HepG2 (cell line): ENCODE results near the gene TMEM45A. TPM values are rescaled to one million over a fixed set of nuclear protein-coding genes. Genes with fewer than 3 reads are reported as not detected.

Experiments used
- ATAC-seq: fragments of 200-7000 bp; cut with Tn5 transposase; 3 replicates; pipeline ENCODE4 v1.9.1; 2020; ENCODE audit warnings: mild to moderate bottlenecking, moderate library complexity
- BruUV-seq: library from RNA; stranded (reverse); fragments of 400-500 nt; replicated peaks from 2 replicates; lab custom pipeline; 2021; lab: Mats Ljungman, UMichigan
- CTCF ChIA-PET: fragments of 300-600 bp; formaldehyde crosslinking; extraction: SDS; loops from one replicate; lab custom pipeline; 2021; ENCODE audit warnings: low total read pairs, inconsistent platforms, low intra/inter-chr PET ratio; lab: Yijun Ruan, JAX
- POLR2A ChIA-PET: fragments of 350-600 bp; sonication (Branson Sonifier 250); formaldehyde crosslinking; loops from one replicate; lab custom pipeline; 2020; ENCODE audit warnings: antibody characterized with exemption, inconsistent platforms; lab: Yijun Ruan, JAX
- DNase-seq: peaks from one replicate; pipeline ENCODE4 v3.0.0-alpha.2; 2015; ENCODE audit warnings: low spot score
- FAIRE-seq: peaks from 3 replicates; lab custom pipeline; 2011; peaks lifted over from hg19 to GRCh38; lab: Jason Lieb, UNC
- H2AFZ ChIP-seq: one replicate; pipeline ENCODE4 v1.6.1; 2011; ENCODE audit warnings: low read length, inconsistent platforms
- H3K27ac ChIP-seq: fragments of 300-600 bp; 3 replicates; pipeline ENCODE4 v1.8.0; 2011; ENCODE audit warnings: mixed run types, mild to moderate bottlenecking, mixed read lengths, low read length, inconsistent platforms; ENCODE audit not compliant: insufficient read depth; ENCODE audit errors: extremely low read length
- H3K27me3 ChIP-seq, 2 experiments: fragments of 200-600 bp in 1 of 2; 2 replicates in 1 of 2; 3 replicates in 1 of 2; pipeline versions ENCODE4 v1.6.0 to v1.8.0; 2011; ENCODE audit warnings: low read length in 2 of 2, mild to moderate bottlenecking in 2 of 2, moderate library complexity in 2 of 2, inconsistent platforms in 1 of 2; ENCODE audit not compliant: insufficient read depth in 2 of 2, control insufficient read depth in 1 of 2
- H3K36me3 ChIP-seq, 2 experiments: fragments of 200-600 bp in 1 of 2; replicated peaks in 1 of 2; 2 replicates in 1 of 2; 3 replicates in 1 of 2; pipeline versions ENCODE4 v1.5.1 to v1.8.0; 2011; ENCODE audit warnings: low read length in 2 of 2, inconsistent platforms in 1 of 2; ENCODE audit not compliant: insufficient read depth in 2 of 2, control insufficient read depth in 1 of 2
- H3K4me1 ChIP-seq: 2 replicates; pipeline ENCODE4 v1.5.1; 2012; ENCODE audit warnings: low read length, inconsistent platforms; ENCODE audit not compliant: insufficient read depth
- H3K4me2 ChIP-seq: 2 replicates; pipeline ENCODE4 v1.6.0; 2011; ENCODE audit warnings: low read depth, low read length, inconsistent platforms
- H3K4me3 ChIP-seq, 3 experiments: fragments of 200-600 bp in 1 of 3; sonication (generic), shearing (Covaris generic) in 1 of 3; replicated peaks in 1 of 3; 2 replicates each; pipeline ENCODE4 v1.5.1; 2011 to 2016; ENCODE audit warnings: low read length in 3 of 3, inconsistent platforms in 2 of 3, low read depth in 2 of 3, mild to moderate bottlenecking in 2 of 3, control low read depth in 1 of 3, mixed read lengths in 1 of 3; ENCODE audit not compliant: insufficient read depth in 1 of 3
- H3K79me2 ChIP-seq: one replicate; pipeline ENCODE4 v1.6.1; 2011; ENCODE audit warnings: low read length, inconsistent platforms; ENCODE audit not compliant: insufficient read depth
- H3K9ac ChIP-seq: 2 replicates; pipeline ENCODE4 v1.6.0; 2011; ENCODE audit warnings: mild to moderate bottlenecking, low read depth, low read length, inconsistent platforms; ENCODE audit not compliant: insufficient read depth
- H3K9me3 ChIP-seq: 2 replicates; pipeline ENCODE4 v1.5.1; 2012; ENCODE audit warnings: mild to moderate bottlenecking, low read length
- H4K20me1 ChIP-seq: 2 replicates; pipeline ENCODE4 v1.6.0; 2011; ENCODE audit warnings: inconsistent platforms, mild to moderate bottlenecking, low read length, moderate library complexity; ENCODE audit not compliant: insufficient read depth
- KAT8 ChIP-seq: IDR thresholded peaks from 2 replicates; pipeline ENCODE4 v1.6.1; 2016; ENCODE audit warnings: missing genetic modification reagents, missing compliant biosample characterization
- MYC ChIP-seq: sonication (generic); formaldehyde crosslinking; IDR thresholded peaks from 2 replicates; pipeline ENCODE4 v1.9.0; 2021; ENCODE audit warnings: missing genetic modification reagents, borderline replicate concordance
- SCMH1 ChIP-seq: sonication (generic); formaldehyde crosslinking; IDR thresholded peaks from 2 replicates; pipeline ENCODE4 v1.9.0; 2021; ENCODE audit warnings: missing genetic modification reagents, mild to moderate bottlenecking, borderline replicate concordance
- TARDBP ChIP-seq: sonication (generic); formaldehyde crosslinking; IDR thresholded peaks from 2 replicates; pipeline ENCODE4 v1.8.0; 2022; ENCODE audit warnings: mild to moderate bottlenecking, missing genetic modification reagents
- TBX2 ChIP-seq: sonication (generic); formaldehyde crosslinking; IDR thresholded peaks from 2 replicates; pipeline ENCODE4 v1.5.0; 2020; ENCODE audit warnings: missing genetic modification reagents, mild to moderate bottlenecking, borderline replicate concordance
- ZFP41 ChIP-seq: sonication (generic); formaldehyde crosslinking; IDR thresholded peaks from 2 replicates; pipeline ENCODE4 v1.4.0; 2020; ENCODE audit warnings: mild to moderate bottlenecking, missing genetic modification reagents, borderline replicate concordance
- ZIK1 ChIP-seq: sonication (generic); formaldehyde crosslinking; IDR thresholded peaks from 2 replicates; pipeline ENCODE4 v1.5.0; 2020; ENCODE audit warnings: mild to moderate bottlenecking, low read depth, missing genetic modification reagents, borderline replicate concordance
- ZNF275 ChIP-seq: sonication (generic); formaldehyde crosslinking; IDR thresholded peaks from 2 replicates; pipeline ENCODE4 v1.8.0; 2022; ENCODE audit warnings: missing genetic modification reagents, mild to moderate bottlenecking, inconsistent platforms, borderline replicate concordance
- ZNF501 ChIP-seq: sonication (generic); formaldehyde crosslinking; IDR thresholded peaks from 2 replicates; pipeline ENCODE4 v1.5.1; 2020; ENCODE audit warnings: mild to moderate bottlenecking, moderate library complexity, missing genetic modification reagents
- WGBS: methylation state at CpG from one replicate; pipeline ENCODE4 v1.1.6; 2017; ENCODE audit warnings: low lambda C conversion rate; 5-methylcytosine and 5-hydroxymethylcytosine counted together
- in situ Hi-C: cut with HindIII; loops from 2 replicates; pipeline ENCODE4 v1.10.0; 2017; ENCODE audit warnings: low pct_unique_long_range_greater_than_20kb; ENCODE audit not compliant: extremely low pct_ligation_motif_present
- intact Hi-C: fragments of 100-400 bp; cut with micrococcal nuclease; formaldehyde crosslinking; loops from one replicate; pipeline ENCODE4 v1.10.0; 2022; ENCODE audit not compliant: unreplicated experiment
- polyA plus RNA-seq, 8 experiments: library from polyadenylated mRNA; depleted of rRNA in 3 of 8; stranded (reverse) in 7 of 8; unstranded in 1 of 8; fragments of >200 nt; fragmentation: Illumina TruSeq in 4 of 8; extraction: Trizol in 4 of 8; gene quantifications; 2 replicates each; pipeline versions ENCODE4 v1.2.1 to v1.2.3, GENCODE V29; 2011 to 2016; ENCODE audit warnings: low read depth in 4 of 8, missing spikeins in 1 of 8, mixed read lengths in 1 of 8; ENCODE audit not compliant: insufficient read depth in 1 of 8
- total RNA-seq, 5 experiments: library from RNA; depleted of rRNA; stranded (reverse); fragments of >200 nt; fragmentation: Illumina TruSeq; extraction: Trizol; gene quantifications; 2 replicates each; pipeline ENCODE4 v1.2.3, GENCODE V29; 2016; ENCODE audit warnings: low read depth in 1 of 5
- TF ChIP-seq, protein P1 (sequence below), 2 experiments: sonication (generic) in 1 of 2; formaldehyde crosslinking in 1 of 2; IDR thresholded peaks; 2 replicates each; pipeline versions ENCODE4 v1.4.0 to v1.6.1; 2016 to 2020; ENCODE audit warnings: borderline replicate concordance in 1 of 2, low read depth in 1 of 2, mild to moderate bottlenecking in 1 of 2, missing genetic modification reagents in 1 of 2
- TF ChIP-seq, protein P2 (sequence below): IDR thresholded peaks from 2 replicates; pipeline ENCODE4 v1.6.1; 2018; ENCODE audit warnings: missing genetic modification reagents, mild to moderate bottlenecking, missing compliant biosample characterization

TMEM45A gene
- total and polyA plus RNA-seq, 2 of the 13 experiments (the other 11 are each of a cell fraction or from before 2014, with no cell fraction given) = 14.8 to 38.5 TPM

DNA sequence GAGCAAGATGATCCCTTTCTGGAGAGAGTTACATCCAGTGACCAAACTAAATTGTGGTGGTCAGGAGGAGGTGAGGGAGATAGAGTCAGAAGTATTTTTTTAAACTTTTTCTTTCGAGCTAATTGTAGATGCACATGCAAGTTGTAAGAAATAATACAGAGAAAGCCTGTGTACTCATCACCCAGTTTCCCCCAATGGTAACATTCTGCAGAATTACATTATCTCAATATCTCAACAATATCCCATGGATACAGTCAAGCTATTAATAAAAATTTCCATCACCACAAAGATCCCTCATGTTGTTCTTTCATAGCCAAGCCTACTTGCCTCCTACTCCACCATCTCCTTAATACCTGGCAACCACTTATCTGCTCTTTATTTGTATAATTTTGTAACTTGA is 3.3 kb upstream of the TMEM45A start:
- intact Hi-C loops = no loop called here
- TF ChIP-seq, protein P1, sequence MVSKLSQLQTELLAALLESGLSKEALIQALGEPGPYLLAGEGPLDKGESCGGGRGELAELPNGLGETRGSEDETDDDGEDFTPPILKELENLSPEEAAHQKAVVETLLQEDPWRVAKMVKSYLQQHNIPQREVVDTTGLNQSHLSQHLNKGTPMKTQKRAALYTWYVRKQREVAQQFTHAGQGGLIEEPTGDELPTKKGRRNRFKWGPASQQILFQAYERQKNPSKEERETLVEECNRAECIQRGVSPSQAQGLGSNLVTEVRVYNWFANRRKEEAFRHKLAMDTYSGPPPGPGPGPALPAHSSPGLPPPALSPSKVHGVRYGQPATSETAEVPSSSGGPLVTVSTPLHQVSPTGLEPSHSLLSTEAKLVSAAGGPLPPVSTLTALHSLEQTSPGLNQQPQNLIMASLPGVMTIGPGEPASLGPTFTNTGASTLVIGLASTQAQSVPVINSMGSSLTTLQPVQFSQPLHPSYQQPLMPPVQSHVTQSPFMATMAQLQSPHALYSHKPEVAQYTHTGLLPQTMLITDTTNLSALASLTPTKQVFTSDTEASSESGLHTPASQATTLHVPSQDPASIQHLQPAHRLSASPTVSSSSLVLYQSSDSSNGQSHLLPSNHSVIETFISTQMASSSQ (IDR thresholded peaks at IDR 0.05; ENCODE audit: low read depth) = no peak
- TF ChIP-seq, protein P1 (CRISPR knock-in tag; IDR thresholded peaks at IDR 0.05; ENCODE audit: borderline replicate concordance) = no peak
- no peak for TF ChIP-seq TARDBP (CRISPR knock-in tag)
- DNase-seq (no peak), ATAC-seq (no peak), FAIRE-seq (no peak)
- Histone ChIP-seq H3K9ac (no peak overlapping the region), H3K36me3 (no peaks in the 10 kb centered on the region), H3K27ac (no peak overlapping the region), H2AFZ (no peak overlapping the region), H3K4me3 (no peak overlapping the region), H3K4me1 (peaks cover 13% of the 10 kb centered on the region), H3K4me2 (no peak overlapping the region), H3K9me3 (no peaks in the 10 kb centered on the region), H3K27me3 (peaks cover 0 to 19% of the 10 kb centered on the region in 2 experiments; a peak in 2 of 5 replicates), H4K20me1 (no peaks in the 10 kb centered on the region), H3K79me2 (peaks cover 8% of the 10 kb centered on the region)
- in situ Hi-C loops = no loop called here
- 3% methylated on average over 1 of the region's 1 CpG for WGBS
- CTCF ChIA-PET = no interaction called here
- POLR2A ChIA-PET = no interaction called here
- no TSS peak for BruUV-seq

DNA sequence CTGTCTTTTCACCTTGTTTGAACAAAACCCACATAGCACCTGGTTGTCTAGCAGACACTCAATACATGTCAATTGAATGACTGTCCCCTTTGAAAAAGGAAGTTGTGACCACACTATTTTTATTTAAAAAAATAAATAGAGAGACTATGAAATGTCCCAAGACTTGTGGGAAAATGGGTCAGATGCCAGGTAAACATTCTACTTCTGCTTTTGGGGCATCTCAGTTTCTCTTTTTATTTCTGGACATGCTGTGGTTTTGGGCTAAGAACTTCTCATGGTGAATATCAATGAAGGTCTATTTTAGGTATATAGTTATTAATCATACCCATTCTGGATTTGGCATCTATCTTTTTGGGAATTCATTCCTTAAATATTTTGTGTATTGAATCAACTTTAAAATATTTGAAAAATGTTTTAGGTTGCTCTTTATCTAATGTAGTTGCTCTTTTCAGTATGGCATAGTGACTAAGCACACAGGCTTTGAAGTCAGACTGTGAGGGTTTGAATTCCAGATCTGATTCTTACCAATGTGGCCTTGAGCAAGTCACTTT is 4.4 kb downstream of the TMEM45A start:
- ATAC-seq (no peak), FAIRE-seq (no peak), DNase-seq (peak; percentile 31)
- intact Hi-C loops (no loop called here), in situ Hi-C loops (no loop called here)
- Histone ChIP-seq H3K27me3 (no peaks in the 10 kb centered on the region; a peak in 1 of 5 replicates), H4K20me1 (no peaks in the 10 kb centered on the region), H3K4me2 (no peak overlapping the region), H2AFZ (no peak overlapping the region), H3K4me1 (peaks cover 39% of the 10 kb centered on the region), H3K9me3 (no peaks in the 10 kb centered on the region), H3K27ac (no peak overlapping the region), H3K9ac (no peak overlapping the region), H3K36me3 (no peaks in the 10 kb centered on the region), H3K79me2 (peaks cover 12% of the 10 kb centered on the region), H3K4me3 (no peak overlapping the region)
- CTCF ChIA-PET = no interaction called here
- POLR2A ChIA-PET = no interaction called here
- BruUV-seq = no TSS peak
- TF ChIP-seq SCMH1 (no peak), KAT8 (no peak), ZNF501 (no peak), ZIK1 (CRISPR knock-in tag) (no peak), TBX2 (no peak), ZFP41 (no peak), MYC (no peak), ZNF275 (CRISPR knock-in tag) (no peak)
- TF ChIP-seq, protein P2, sequence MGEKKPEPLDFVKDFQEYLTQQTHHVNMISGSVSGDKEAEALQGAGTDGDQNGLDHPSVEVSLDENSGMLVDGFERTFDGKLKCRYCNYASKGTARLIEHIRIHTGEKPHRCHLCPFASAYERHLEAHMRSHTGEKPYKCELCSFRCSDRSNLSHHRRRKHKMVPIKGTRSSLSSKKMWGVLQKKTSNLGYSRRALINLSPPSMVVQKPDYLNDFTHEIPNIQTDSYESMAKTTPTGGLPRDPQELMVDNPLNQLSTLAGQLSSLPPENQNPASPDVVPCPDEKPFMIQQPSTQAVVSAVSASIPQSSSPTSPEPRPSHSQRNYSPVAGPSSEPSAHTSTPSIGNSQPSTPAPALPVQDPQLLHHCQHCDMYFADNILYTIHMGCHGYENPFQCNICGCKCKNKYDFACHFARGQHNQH = no peak
